ENCODE results near the gene DGKH. TPM values are rescaled to one million over a fixed set of nuclear protein-coding genes. Genes with fewer than 3 reads are reported as not detected.
A peak's percentile ranks its signal among the peaks of the same experiment; 100 is the strongest.

The DGKH gene
- total RNA-seq, 2 experiments from 2014 or later = 15.2 to 15.8 TPM

DNA sequence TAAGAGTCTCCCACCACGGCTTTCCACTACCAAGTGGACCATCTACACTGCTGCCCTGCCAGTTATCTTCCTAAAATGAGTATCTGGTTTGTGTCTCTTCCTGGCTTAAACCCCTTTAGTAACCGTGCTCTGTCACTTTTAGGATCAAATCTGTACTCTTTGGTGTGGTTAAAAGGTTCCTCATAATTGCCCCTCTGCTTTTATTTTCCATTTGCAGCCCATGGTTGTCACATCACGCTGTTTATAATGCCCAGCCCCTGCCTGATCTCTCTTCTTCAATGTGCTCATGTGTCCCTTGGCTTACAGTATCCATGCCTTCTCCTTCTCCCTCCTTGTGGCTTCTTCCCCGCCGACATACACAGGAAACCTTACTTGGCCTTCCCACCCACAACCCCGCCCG lies 100.1 kb downstream of the DGKH start:
- ChIA-PET CTCF (interaction anchor here (2.6 kb wide), 1 partner anchor 11 kb away, joined by 6 read pairs; no protein-coding TSS in a partner anchor), POLR2A (interaction anchor here (0.6 kb wide), 1 partner anchor 595 kb away, joined by 3 read pairs; no protein-coding TSS in a partner anchor)
- peaks cover 5% of the 10 kb centered on the region for H3K36me3 Mint-ChIP-seq (ENCODE audit: low read depth)
- H3K27me3 Mint-ChIP-seq = no peaks in the 10 kb centered on the region
- peak; percentile 51 for ATAC-seq
- H3K27ac Mint-ChIP-seq = no peak overlapping the region
- DNase-seq = no peak
- no peak overlapping the region for H3K4me3 Mint-ChIP-seq
- intact Hi-C loops (cut with micrococcal nuclease) = no loop called here
- no peaks in the 10 kb centered on the region for H3K9me3 Mint-ChIP-seq
- peaks cover 30% of the 10 kb centered on the region for H3K4me1 Mint-ChIP-seq (ENCODE audit: low read depth)
- TF ChIP-seq, protein P1, sequence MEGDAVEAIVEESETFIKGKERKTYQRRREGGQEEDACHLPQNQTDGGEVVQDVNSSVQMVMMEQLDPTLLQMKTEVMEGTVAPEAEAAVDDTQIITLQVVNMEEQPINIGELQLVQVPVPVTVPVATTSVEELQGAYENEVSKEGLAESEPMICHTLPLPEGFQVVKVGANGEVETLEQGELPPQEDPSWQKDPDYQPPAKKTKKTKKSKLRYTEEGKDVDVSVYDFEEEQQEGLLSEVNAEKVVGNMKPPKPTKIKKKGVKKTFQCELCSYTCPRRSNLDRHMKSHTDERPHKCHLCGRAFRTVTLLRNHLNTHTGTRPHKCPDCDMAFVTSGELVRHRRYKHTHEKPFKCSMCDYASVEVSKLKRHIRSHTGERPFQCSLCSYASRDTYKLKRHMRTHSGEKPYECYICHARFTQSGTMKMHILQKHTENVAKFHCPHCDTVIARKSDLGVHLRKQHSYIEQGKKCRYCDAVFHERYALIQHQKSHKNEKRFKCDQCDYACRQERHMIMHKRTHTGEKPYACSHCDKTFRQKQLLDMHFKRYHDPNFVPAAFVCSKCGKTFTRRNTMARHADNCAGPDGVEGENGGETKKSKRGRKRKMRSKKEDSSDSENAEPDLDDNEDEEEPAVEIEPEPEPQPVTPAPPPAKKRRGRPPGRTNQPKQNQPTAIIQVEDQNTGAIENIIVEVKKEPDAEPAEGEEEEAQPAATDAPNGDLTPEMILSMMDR (IDR thresholded peaks at IDR 0.05) = no peak

DNA sequence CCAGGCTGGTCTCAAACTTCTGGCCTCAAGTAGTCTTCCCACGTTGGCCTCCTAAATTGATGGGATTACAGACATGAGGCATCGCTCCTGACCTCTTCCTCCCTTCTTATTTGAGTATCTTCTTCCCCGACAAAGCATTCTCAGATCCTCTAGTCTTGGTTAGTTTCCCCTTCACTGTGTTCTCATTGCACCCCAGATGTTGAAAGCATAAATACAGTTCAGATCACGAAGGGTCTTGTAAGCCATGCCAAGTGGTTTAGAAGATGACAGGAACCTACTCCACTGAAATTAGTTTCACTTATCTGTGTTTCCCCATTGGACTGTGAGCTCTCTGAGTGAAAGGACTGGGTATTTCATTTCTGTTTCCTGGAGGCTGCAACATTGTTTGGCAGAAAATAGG lies 100.7 kb downstream of the DGKH start:
- Mint-ChIP-seq H3K4me1 (ENCODE audit: low read depth) (peaks cover 30% of the 10 kb centered on the region), H3K27me3 (no peaks in the 10 kb centered on the region)

DNA sequence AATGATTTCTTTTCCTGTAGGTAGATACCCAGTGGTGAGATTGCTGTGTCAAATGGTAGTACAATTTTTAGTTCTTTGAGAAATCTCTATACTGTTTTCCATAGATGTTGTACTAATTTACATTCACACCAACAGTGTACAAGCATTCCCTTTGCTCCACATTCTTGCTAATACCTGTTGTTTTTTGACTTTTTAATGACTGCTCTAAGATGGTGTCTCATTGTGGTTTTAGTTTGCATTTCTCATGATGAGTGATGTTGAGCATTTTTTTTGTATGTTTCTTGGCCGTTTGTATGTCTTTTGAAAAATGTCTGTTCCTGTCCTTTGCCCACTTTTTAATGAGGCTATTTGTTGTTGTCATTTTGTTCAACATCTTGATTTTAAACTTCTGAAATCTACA lies 103.3 kb downstream of the DGKH start:
- Mint-ChIP-seq H3K9me3 (no peaks in the 10 kb centered on the region), H3K4me1 (ENCODE audit: low read depth) (peaks cover 26% of the 10 kb centered on the region), H3K27me3 (no peaks in the 10 kb centered on the region), H3K4me3 (no peak overlapping the region), H3K27ac (no peak overlapping the region), H3K36me3 (ENCODE audit: low read depth) (peaks cover 5% of the 10 kb centered on the region)
- CTCF ChIA-PET = no interaction called here
- intact Hi-C loops (cut with micrococcal nuclease) = no loop called here
- DNase-seq (no peak), ATAC-seq (no peak)
- POLR2A ChIA-PET = no interaction called here
- TF ChIP-seq, protein P1 (IDR thresholded peaks at IDR 0.05) = no peak

More for the DNA sequence above, 100.7 kb downstream of the DGKH start:
- TF ChIP-seq, protein P1 (IDR thresholded peaks at IDR 0.05) = no peak
- ChIA-PET CTCF (interaction anchor here (2.6 kb wide), 1 partner anchor 11 kb away, joined by 6 read pairs; no protein-coding TSS in a partner anchor), POLR2A (interaction anchor here (0.6 kb wide), 1 partner anchor 594 kb away, joined by 3 read pairs; no protein-coding TSS in a partner anchor)
- Mint-ChIP-seq H3K36me3 (ENCODE audit: low read depth) (peaks cover 5% of the 10 kb centered on the region), H3K4me3 (no peak overlapping the region), H3K27ac (no peak overlapping the region), H3K9me3 (no peaks in the 10 kb centered on the region)
- ATAC-seq (no peak), DNase-seq (no peak)
- intact Hi-C loops (cut with micrococcal nuclease) = no loop called here

DNA sequence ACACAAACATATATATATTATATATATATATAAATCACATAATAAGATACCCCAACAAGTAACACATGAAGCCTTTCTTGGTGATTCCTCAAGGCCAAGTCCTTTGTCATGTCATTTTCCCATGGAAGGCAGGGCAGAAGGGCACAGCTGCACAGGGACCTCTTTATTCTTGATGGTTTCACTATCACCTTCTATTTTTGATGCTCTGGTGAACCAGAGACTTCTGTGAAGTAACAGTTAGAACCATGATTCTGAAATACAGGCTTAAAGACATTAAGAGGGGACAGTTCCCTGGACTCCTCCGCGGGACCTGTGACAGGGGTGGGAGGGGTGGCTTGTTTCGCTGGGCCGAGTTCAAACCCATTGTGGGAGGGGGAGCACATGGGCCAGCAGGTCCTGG lies 104.0 kb downstream of the DGKH start:
- Mint-ChIP-seq H3K27me3 (no peaks in the 10 kb centered on the region), H3K4me1 (ENCODE audit: low read depth) (peaks cover 21% of the 10 kb centered on the region), H3K36me3 (ENCODE audit: low read depth) (peaks cover 5% of the 10 kb centered on the region), H3K9me3 (no peaks in the 10 kb centered on the region), H3K27ac (no peak overlapping the region), H3K4me3 (no peak overlapping the region)
- ChIA-PET CTCF (interaction anchor here (1.5 kb wide), 1 partner anchor 63 kb away, joined by 3 read pairs; no protein-coding TSS in a partner anchor), POLR2A (no interaction called here)
- DNase-seq (no peak), ATAC-seq (no peak)
- intact Hi-C loops (cut with micrococcal nuclease) = no loop called here
- TF ChIP-seq, protein P1 (IDR thresholded peaks at IDR 0.05) = no peak

DNA sequence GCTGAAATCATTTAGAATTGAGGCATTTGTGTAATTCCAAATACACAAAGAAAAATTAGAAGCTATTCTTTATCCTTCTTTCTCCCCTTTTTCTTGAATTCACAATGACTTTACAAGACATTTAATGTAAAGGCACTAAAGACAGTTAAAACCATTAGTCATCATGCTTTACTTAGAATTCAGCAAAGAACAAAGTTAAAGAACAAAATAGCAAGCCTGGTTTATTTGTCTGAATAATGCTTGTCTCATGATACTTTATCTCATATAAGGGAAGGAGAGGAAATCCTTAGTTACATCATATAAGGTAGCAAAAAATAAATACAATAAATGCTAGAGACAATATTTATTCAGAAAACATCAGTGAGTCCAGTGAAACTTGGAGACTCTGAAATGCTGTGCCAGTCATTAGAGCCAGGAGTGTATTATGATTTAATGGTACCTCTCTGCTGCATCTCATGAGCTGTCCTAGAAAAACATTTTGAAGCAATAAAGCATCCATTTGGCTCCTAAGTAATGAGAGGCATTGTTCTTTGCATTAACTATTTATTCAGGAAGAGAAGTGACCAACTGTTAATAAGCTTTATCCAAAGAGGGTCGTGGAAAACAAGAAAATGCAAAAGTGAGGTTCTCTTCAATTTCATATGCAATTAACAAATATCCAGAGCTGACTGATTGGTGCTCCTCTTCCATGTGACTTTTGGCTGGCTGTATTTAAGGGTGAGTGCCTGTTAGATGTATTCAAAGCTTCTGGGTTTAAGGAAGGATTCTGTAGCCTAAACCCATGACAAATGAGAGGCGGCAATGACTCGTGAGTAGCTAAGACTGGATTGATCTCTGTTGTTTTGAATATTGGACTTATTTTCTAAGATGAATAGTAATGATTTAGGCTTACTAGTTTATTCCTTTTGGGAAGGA lies 105.0 kb downstream of the DGKH start:
- DNase-seq = no peak
- Mint-ChIP-seq H3K4me1 (ENCODE audit: low read depth) (peaks cover 12% of the 10 kb centered on the region), H3K9me3 (no peaks in the 10 kb centered on the region), H3K27me3 (no peaks in the 10 kb centered on the region), H3K4me3 (no peak overlapping the region), H3K27ac (no peak overlapping the region), H3K36me3 (ENCODE audit: low read depth) (peaks cover 7% of the 10 kb centered on the region)
- ATAC-seq = no peak
- intact Hi-C loops (cut with micrococcal nuclease) = no loop called here
- ChIA-PET POLR2A (no interaction called here), CTCF (interaction anchor here (1.1 to 1.5 kb wide), 2 partner anchors 16 to 62 kb away, joined by 3 read pairs; no protein-coding TSS in a partner anchor)
- TF ChIP-seq, protein P1 (IDR thresholded peaks at IDR 0.05) = no peak
